IMR-90 (cell line): ENCODE measurements around the gene MTR. TPM values are rescaled to one million over a fixed set of nuclear protein-coding genes. Genes with fewer than 3 reads are reported as not detected.

Source experiments
- polyA plus RNA-seq, 3 experiments: library from polyadenylated mRNA; depleted of rRNA; stranded (reverse); fragments of >200 nt; gene quantifications; 2 replicates each; pipeline ENCODE4 v1.2.3, GENCODE V29; 2012; ENCODE audit warnings: low replicate concordance in 1 of 3
- total RNA-seq: library from RNA; depleted of rRNA; stranded (reverse); fragments of >200 nt; gene quantifications from 2 replicates; pipeline ENCODE4 v1.2.3, GENCODE V29; 2012; rRNA removed

The MTR gene
- total and polyA plus RNA-seq, 2 of the 4 experiments (the other 2 are of a cell fraction), result 7.7 to 31.0 TPM

Other genes starting within 250 kb of the MTR start
- 53.8 and 61.1 TPM in 2 replicates for gene HEATR1, start 190.8 kb upstream of the MTR start, total RNA-seq
- gene HEATR1, start 190.8 kb upstream of the MTR start, polyA plus RNA-seq (2012; rRNA removed), result 6.3 and 8.5 TPM in 2 replicates
- gene ACTN2, start 108.8 kb upstream of the MTR start, total RNA-seq, result under 0.01 TPM in 2 replicates
- gene ACTN2, start 108.8 kb upstream of the MTR start, polyA plus RNA-seq (2012; rRNA removed), result not detected in 2 replicates
- gene MT1HL1, start 209.1 kb downstream of the MTR start, total RNA-seq, result not detected in 2 replicates
- not detected in 2 replicates for gene MT1HL1, start 209.1 kb downstream of the MTR start, polyA plus RNA-seq (2012; rRNA removed)
- gene RYR2, start 246.9 kb downstream of the MTR start, total RNA-seq, result not detected in 2 replicates
- not detected in 2 replicates for gene RYR2, start 246.9 kb downstream of the MTR start, polyA plus RNA-seq (2012; rRNA removed)